ENCODE data around the gene RTP1.

DNA sequence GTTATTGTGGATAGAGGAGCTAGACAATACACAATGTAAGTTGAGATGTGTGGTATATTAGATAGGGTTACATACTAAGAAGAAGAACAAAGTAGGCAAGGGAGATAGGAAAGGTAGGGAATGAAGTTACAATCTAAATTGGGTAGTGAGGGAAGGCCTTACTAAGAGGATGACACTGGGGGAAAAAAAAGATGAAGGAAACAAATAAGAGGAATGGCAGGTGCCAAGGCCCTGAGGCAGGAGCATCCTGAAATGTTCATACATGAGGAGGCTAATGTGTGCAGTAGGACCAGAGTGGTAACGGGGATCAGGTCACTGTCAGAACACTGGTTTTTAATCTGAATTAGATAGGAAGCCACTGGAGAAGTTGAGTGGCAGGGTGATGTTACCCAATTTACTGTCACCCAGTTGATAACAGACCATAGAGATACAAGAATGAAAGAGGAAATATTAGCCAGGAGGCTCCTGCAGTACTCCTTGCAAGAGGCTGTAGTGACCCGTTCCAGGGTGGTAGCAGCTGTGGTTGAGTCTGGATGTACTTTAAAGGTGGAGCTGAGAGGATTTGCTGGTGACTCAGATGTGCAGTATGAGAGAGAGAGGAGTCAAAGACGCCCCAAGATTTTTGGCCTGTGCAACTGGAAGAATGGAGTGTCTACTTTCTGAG is 14.4 kb downstream of the RTP1 start:
- TF ChIP-seq, protein P1, sequence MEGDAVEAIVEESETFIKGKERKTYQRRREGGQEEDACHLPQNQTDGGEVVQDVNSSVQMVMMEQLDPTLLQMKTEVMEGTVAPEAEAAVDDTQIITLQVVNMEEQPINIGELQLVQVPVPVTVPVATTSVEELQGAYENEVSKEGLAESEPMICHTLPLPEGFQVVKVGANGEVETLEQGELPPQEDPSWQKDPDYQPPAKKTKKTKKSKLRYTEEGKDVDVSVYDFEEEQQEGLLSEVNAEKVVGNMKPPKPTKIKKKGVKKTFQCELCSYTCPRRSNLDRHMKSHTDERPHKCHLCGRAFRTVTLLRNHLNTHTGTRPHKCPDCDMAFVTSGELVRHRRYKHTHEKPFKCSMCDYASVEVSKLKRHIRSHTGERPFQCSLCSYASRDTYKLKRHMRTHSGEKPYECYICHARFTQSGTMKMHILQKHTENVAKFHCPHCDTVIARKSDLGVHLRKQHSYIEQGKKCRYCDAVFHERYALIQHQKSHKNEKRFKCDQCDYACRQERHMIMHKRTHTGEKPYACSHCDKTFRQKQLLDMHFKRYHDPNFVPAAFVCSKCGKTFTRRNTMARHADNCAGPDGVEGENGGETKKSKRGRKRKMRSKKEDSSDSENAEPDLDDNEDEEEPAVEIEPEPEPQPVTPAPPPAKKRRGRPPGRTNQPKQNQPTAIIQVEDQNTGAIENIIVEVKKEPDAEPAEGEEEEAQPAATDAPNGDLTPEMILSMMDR (IDR thresholded peaks at IDR 0.05 in 4 of 5, conservative IDR thresholded peaks at IDR 0.05 in 1 of 5), result no peak
- TF ChIP-seq POLR2A (IDR thresholded peaks at IDR 0.05), result no peak

All from gastrocnemius medialis (tissue), 4 donors.